Pancreas (tissue), 10 donors: Measurements from ENCODE around the gene SORL1. TPM values are rescaled to one million over a fixed set of nuclear protein-coding genes. Genes with fewer than 3 reads are reported as not detected.

Source experiments
- ATAC-seq, 4 donors: fragments of 200-7000 bp; cut with Tn5 transposase; one replicate each; pipeline versions ENCODE4 v1.8.0 to v1.9.1; 2020; ENCODE audit warnings: mild to moderate bottlenecking in 4 of 4, moderate library complexity in 4 of 4
- DNase-seq, 6 donors: peaks; one replicate each; pipeline ENCODE4 v3.0.0-alpha.2; 2020
- FAIRE-seq: peaks from 2 replicates; lab custom pipeline; 2012; peaks lifted over from hg19 to GRCh38; lab: Jason Lieb, UNC
- H3K27ac ChIP-seq, 4 donors: fragments of 200-600 bp; sonication (generic); 1 replicate in 3 of 4; 2 replicates in 1 of 4; pipeline versions ENCODE4 v1.5.0 to v1.8.0; 2020
- H3K27me3 ChIP-seq, 4 donors: fragments of 200-600 bp; one replicate each; pipeline ENCODE4 v1.8.0; 2021
- H3K36me3 ChIP-seq, 3 donors: fragments of 200-600 bp; sonication (generic) in 1 of 3; one replicate each; pipeline versions ENCODE4 v1.5.0 to v1.8.0; 2020 to 2021
- H3K4me1 ChIP-seq, 3 donors: fragments of 200-600 bp; one replicate each; pipeline ENCODE4 v1.8.0; 2021
- H3K4me3 ChIP-seq, 4 donors: fragments of 200-600 bp; sonication (generic) in 2 of 4; one replicate each; pipeline versions ENCODE4 v1.5.0 to v1.8.0; 2020 to 2021
- H3K9me3 ChIP-seq, 4 donors: fragments of 200-600 bp; one replicate each; pipeline ENCODE4 v1.8.0; 2021
- WGBS, 2 donors: extraction: QIAGEN DNeasy Blood & Tissue Kit; methylation state at CpG; one replicate each; pipeline ENCODE4 v1.1.7; 2013; 5-methylcytosine and 5-hydroxymethylcytosine counted together
- intact Hi-C, 3 donors: fragments of 100-400 bp; cut with DNase I; formaldehyde crosslinking; loops; one replicate each; pipeline versions ENCODE4 v1.11.1 to v1.14.2; 2022
- polyA plus RNA-seq, 2 donors: library from polyadenylated mRNA; stranded (reverse); fragments of 200-250 nt; gene quantifications; one replicate each; pipeline ENCODE4 v1.2.3, GENCODE V29; 2013
- total RNA-seq, 6 donors: library from RNA; stranded (reverse); fragmentation: NEBNext Ultra II Directional in 4 of 6; extraction: Animal tissue kit (Norgen Biotek cat#: 25700) in 4 of 6; gene quantifications; one replicate each; pipeline versions ENCODE4 v1.2.1 to v1.2.4, GENCODE V29; 2021 to 2023
- TF ChIP-seq, protein P1 (sequence below), 4 donors: fragments of 200-600 bp; sonication (generic) in 3 of 4; IDR thresholded peaks; one replicate each; pipeline versions ENCODE4 v1.5.0 to v1.8.0; 2021; ENCODE audit warnings: antibody characterized with exemption in 4 of 4
- donor health status: healthy with polysubstance abuse.
- donor health status: DM: no; HTN: no; CAD: no; lungs with moderate emphysema.
- donor health status: DM: no; HTN: no; CAD: no.
- donor health status: control.
- donor health status: control.
- donor health status: Bipolar disorder and iron deficiency.
- donor health status: DM: yes; HTN: yes; CAD: no.
- donor health status: DM: no; HTN: no; CAD: no.
- donor health status: DM: no; HTN: no; CAD: no.
- donor health status: DM: yes; HTN: yes; CAD: no.

Gene SORL1
- total and polyA plus RNA-seq, 8 donors = 2.7 to 47.5 (median 15.5) TPM

DNA sequence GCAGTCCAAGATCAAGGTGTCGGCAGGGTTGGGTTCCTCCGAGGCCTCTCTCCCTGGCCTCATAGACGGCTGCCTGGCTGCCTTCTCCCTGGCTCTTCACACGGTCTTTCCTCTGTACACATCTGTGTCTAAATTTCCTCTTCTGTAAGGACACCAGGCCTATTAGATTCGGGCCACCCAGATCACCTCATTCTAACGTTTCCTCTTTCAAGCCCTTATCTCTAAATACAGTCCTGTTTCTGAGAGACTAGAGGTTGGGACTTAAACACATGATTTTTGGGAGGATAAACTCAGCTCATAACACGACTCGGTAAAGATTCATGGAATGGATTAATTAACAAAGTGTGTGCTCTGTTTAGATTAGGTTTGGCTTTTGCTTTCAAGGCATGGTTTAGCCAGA, 136.6 kb downstream of the SORL1 start:
- H3K27me3 ChIP-seq = no peaks in the 10 kb centered on the region
- intact Hi-C loops = no loop called here
- no peak overlapping the region for H3K27ac ChIP-seq
- no peaks in the 10 kb centered on the region for H3K4me1 ChIP-seq
- no peak for DNase-seq
- H3K9me3 ChIP-seq = no peaks in the 10 kb centered on the region
- no peak for FAIRE-seq
- ATAC-seq = no peak
- H3K4me3 ChIP-seq = no peak overlapping the region
- TF ChIP-seq, protein P1, sequence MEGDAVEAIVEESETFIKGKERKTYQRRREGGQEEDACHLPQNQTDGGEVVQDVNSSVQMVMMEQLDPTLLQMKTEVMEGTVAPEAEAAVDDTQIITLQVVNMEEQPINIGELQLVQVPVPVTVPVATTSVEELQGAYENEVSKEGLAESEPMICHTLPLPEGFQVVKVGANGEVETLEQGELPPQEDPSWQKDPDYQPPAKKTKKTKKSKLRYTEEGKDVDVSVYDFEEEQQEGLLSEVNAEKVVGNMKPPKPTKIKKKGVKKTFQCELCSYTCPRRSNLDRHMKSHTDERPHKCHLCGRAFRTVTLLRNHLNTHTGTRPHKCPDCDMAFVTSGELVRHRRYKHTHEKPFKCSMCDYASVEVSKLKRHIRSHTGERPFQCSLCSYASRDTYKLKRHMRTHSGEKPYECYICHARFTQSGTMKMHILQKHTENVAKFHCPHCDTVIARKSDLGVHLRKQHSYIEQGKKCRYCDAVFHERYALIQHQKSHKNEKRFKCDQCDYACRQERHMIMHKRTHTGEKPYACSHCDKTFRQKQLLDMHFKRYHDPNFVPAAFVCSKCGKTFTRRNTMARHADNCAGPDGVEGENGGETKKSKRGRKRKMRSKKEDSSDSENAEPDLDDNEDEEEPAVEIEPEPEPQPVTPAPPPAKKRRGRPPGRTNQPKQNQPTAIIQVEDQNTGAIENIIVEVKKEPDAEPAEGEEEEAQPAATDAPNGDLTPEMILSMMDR (IDR thresholded peaks at IDR 0.05) = no peak
- WGBS, 2 donors = 62 to 76% methylated on average over 8 of the region's 8 CpGs
- no peaks in the 10 kb centered on the region for H3K36me3 ChIP-seq

- FAIRE-seq = no peak
- intact Hi-C loops = loop anchor here in 1 of 3 donors (10.0 kb wide), 1 partner anchor 345 kb away; no protein-coding TSS in a partner anchor
- no peaks in the 10 kb centered on the region for H3K27me3 ChIP-seq
- no peaks in the 10 kb centered on the region for H3K36me3 ChIP-seq
- no peak overlapping the region for H3K27ac ChIP-seq
- peak in 1 of 4 donors; percentile 61 for ATAC-seq
- no peaks in the 10 kb centered on the region for H3K9me3 ChIP-seq
- WGBS, 2 donors = 66 to 76% methylated on average over 5 of the region's 5 CpGs
- DNase-seq = no peak
- H3K4me1 ChIP-seq = no peaks in the 10 kb centered on the region
- TF ChIP-seq, protein P1 (IDR thresholded peaks at IDR 0.05) = no peak
- H3K4me3 ChIP-seq = no peak overlapping the region
Measured at GRCh38 chr11:121589946-121590537, 137.9 kb downstream of the SORL1 start.

GRCh38 chr11:121590772-121591404, 138.8 kb downstream of the SORL1 start:
- DNase-seq (no peak), ATAC-seq (peak in 2 of 4 donors; percentile 10 to 22), FAIRE-seq (no peak)
- H3K4me3 ChIP-seq = no peak overlapping the region
- H3K4me1 ChIP-seq = no peaks in the 10 kb centered on the region
- no peak overlapping the region for H3K27ac ChIP-seq
- H3K27me3 ChIP-seq = no peaks in the 10 kb centered on the region
- TF ChIP-seq, protein P1 (IDR thresholded peaks at IDR 0.05) = no peak
- H3K36me3 ChIP-seq = no peaks in the 10 kb centered on the region
- WGBS, 2 donors = 70 to 79% methylated on average over 12 of the region's 12 CpGs
- H3K9me3 ChIP-seq = no peaks in the 10 kb centered on the region
- intact Hi-C loops = loop anchor here in 1 of 3 donors (10.0 kb wide), 1 partner anchor 346 kb away; no protein-coding TSS in a partner anchor

GRCh38 chr11:121591405-121592033, 139.4 kb downstream of the SORL1 start:
- DNase-seq (peak in 4 of 6 donors; percentile 45 to 77 (median 52)), ATAC-seq (peak; percentile 78 to 92 (median 90)), FAIRE-seq (peak; percentile 88)
- no peaks in the 10 kb centered on the region for H3K9me3 ChIP-seq
- TF ChIP-seq, protein P1 (IDR thresholded peaks at IDR 0.05) = peak; percentile 74 to 88 (median 82)
- H3K27me3 ChIP-seq = no peaks in the 10 kb centered on the region
- no peak overlapping the region for H3K27ac ChIP-seq
- intact Hi-C loops = loop anchor here in 1 of 3 donors (10.0 kb wide), 1 partner anchor 347 kb away; no protein-coding TSS in a partner anchor
- H3K4me1 ChIP-seq = no peaks in the 10 kb centered on the region
- H3K4me3 ChIP-seq = no peak overlapping the region
- no peaks in the 10 kb centered on the region for H3K36me3 ChIP-seq
- WGBS, 2 donors = 15 to 20% methylated on average over 3 of the region's 3 CpGs
